ENCODE results near the gene PSMA2.

- TF ChIP-seq GATA2 (IDR thresholded peaks at IDR 0.05; ENCODE audit: low read depth, low read length) (no peak), GATA3 (IDR thresholded peaks at IDR 0.05; ENCODE audit: low read depth, low read length) (no peak)
Observed at GRCh38 chr7:42967391-42967790, 35.4 kb upstream of the PSMA2 start.

Data from SH-SY5Y (cell line).